Tibial artery (tissue), 4 donors: ENCODE data around the gene VPS51.

Experiments used
- DNase-seq, 2 donors: peaks; one replicate each; pipeline ENCODE4 v3.0.0-alpha.2; 2019
- H3K27ac ChIP-seq, 2 donors: fragments of 200-600 bp; sonication (generic) in 1 of 2; 1 replicate in 1 of 2; 2 replicates in 1 of 2; pipeline ENCODE4 v1.5.1; 2018 to 2019; ENCODE audit warnings: mild to moderate bottlenecking in 1 of 2
- H3K27me3 ChIP-seq, 2 donors: fragments of 200-600 bp; sonication (generic) in 1 of 2; one replicate each; pipeline versions ENCODE4 v1.5.1 to v1.6.0; 2016 to 2019
- H3K36me3 ChIP-seq, 3 donors: fragments of 200-600 bp; sonication (generic) in 2 of 3; one replicate each; pipeline ENCODE4 v1.5.1; 2016 to 2019; ENCODE audit warnings: mild to moderate bottlenecking in 2 of 3
- H3K4me1 ChIP-seq, 4 donors: fragments of 200-600 bp; sonication (generic) in 2 of 4; 1 replicate in 3 of 4; 2 replicates in 1 of 4; pipeline ENCODE4 v1.5.1; 2016 to 2019
- H3K4me3 ChIP-seq, 2 donors: fragments of 200-600 bp; sonication (generic) in 1 of 2; 1 replicate in 1 of 2; 2 replicates in 1 of 2; pipeline ENCODE4 v1.5.1; 2018 to 2019; ENCODE audit warnings: mild to moderate bottlenecking in 2 of 2
- H3K9me3 ChIP-seq, 3 donors: fragments of 200-600 bp; sonication (generic) in 1 of 3; one replicate each; pipeline ENCODE4 v1.5.1; 2016 to 2019
- intact Hi-C: fragments of 100-400 bp; cut with DNase I; formaldehyde crosslinking; loops from one replicate; pipeline ENCODE4 v1.15.0; 2023; ENCODE audit warnings: low total_unique reads
- TF ChIP-seq, protein P1 (sequence below), 2 experiments: fragments of 200-600 bp in 1 of 2; fragments of 450-650 bp in 1 of 2; IDR thresholded peaks; one replicate each; pipeline ENCODE4 v1.5.1; 2017 to 2019; ENCODE audit warnings: antibody characterized with exemption in 2 of 2, mild to moderate bottlenecking in 1 of 2, moderate library complexity in 1 of 2

VPS51 gene

DNA sequence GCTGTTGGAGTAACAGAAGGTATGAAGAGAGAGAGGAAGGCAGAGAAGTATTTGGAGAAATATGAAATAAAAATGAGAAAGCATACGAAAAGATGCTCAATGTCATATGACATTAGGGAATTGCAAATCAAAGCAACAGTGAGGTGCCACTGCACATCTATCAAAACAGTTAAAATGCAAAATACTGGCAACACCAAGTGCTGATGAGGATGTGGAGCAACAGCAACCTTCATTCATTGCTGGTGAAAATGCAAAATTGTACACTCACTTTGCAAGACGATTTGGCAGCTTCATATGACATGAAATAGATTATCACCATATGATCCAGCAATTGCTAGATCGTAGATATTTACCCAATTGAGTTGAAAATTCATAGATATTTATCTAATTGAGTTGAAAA is 64.6 kb downstream of the VPS51 start:
- H3K4me3 ChIP-seq: no peak overlapping the region
- H3K9me3 ChIP-seq: no peaks in the 10 kb centered on the region
- intact Hi-C loops: no loop called here
- no peaks in the 10 kb centered on the region for H3K4me1 ChIP-seq
- no peak overlapping the region for H3K27ac ChIP-seq
- TF ChIP-seq, protein P1, sequence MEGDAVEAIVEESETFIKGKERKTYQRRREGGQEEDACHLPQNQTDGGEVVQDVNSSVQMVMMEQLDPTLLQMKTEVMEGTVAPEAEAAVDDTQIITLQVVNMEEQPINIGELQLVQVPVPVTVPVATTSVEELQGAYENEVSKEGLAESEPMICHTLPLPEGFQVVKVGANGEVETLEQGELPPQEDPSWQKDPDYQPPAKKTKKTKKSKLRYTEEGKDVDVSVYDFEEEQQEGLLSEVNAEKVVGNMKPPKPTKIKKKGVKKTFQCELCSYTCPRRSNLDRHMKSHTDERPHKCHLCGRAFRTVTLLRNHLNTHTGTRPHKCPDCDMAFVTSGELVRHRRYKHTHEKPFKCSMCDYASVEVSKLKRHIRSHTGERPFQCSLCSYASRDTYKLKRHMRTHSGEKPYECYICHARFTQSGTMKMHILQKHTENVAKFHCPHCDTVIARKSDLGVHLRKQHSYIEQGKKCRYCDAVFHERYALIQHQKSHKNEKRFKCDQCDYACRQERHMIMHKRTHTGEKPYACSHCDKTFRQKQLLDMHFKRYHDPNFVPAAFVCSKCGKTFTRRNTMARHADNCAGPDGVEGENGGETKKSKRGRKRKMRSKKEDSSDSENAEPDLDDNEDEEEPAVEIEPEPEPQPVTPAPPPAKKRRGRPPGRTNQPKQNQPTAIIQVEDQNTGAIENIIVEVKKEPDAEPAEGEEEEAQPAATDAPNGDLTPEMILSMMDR (IDR thresholded peaks at IDR 0.05): no peak
- H3K27me3 ChIP-seq: no peaks in the 10 kb centered on the region
- no peak for DNase-seq
- no peaks in the 10 kb centered on the region for H3K36me3 ChIP-seq
